K562 (cell line): ENCODE results near the gene STEEP1. TPM values are rescaled to one million over a fixed set of nuclear protein-coding genes. Genes with fewer than 3 reads are reported as not detected.

Experiments used
- ATAC-seq: fragments of 200-7000 bp; cut with Tn5 transposase; 3 replicates; pipeline ENCODE4 v1.9.1; 2020; ENCODE audit warnings: moderate library complexity
- BruUV-seq: library from RNA; stranded (reverse); fragments of 400-500 nt; replicated peaks from 2 replicates; lab custom pipeline; 2021; lab: Mats Ljungman, UMichigan
- CTCF ChIA-PET: fragments of 300-600 bp; formaldehyde crosslinking; extraction: SDS; loops from one replicate; lab custom pipeline; 2021; ENCODE audit warnings: low intra/inter-chr PET ratio; lab: Yijun Ruan, JAX
- POLR2A ChIA-PET: fragments of 300-600, 350-650 bp; sonication (Branson Sonifier 250); formaldehyde crosslinking; extraction: SDS; loops from one replicate; lab custom pipeline; 2021; ENCODE audit warnings: antibody characterized with exemption, inconsistent platforms; lab: Yijun Ruan, JAX
- DNase-seq, 4 experiments: peaks; one replicate each; pipeline versions ENCODE4 v3.0.0 to v3.0.0-alpha.2; 2011 to 2018; ENCODE audit warnings: low spot score in 3 of 4, mixed read lengths in 3 of 4; ENCODE audit errors: extremely low read depth in 1 of 4
- FAIRE-seq: peaks from 2 replicates; lab custom pipeline; 2011; peaks lifted over from hg19 to GRCh38; lab: Jason Lieb, UNC
- H2AFZ ChIP-seq: 2 replicates; pipeline ENCODE4 v1.6.0; 2011; ENCODE audit warnings: low read depth, low read length, control low read depth, inconsistent platforms
- H3K27ac ChIP-seq: fragments of 200-600 bp; 3 replicates; pipeline ENCODE4 v1.8.0; 2011; ENCODE audit warnings: low read depth, mild to moderate bottlenecking, control low read depth, inconsistent platforms, low read length, moderate library complexity, mixed read lengths; ENCODE audit errors: extremely low read depth
- H3K27me3 ChIP-seq, 2 experiments: fragments of 300-600 bp in 1 of 2; 2 replicates in 1 of 2; 3 replicates in 1 of 2; pipeline versions ENCODE4 v1.6.0 to v1.8.0; 2011; ENCODE audit warnings: inconsistent platforms in 2 of 2, low read length in 2 of 2, mild to moderate bottlenecking in 1 of 2, mixed read lengths in 1 of 2, moderate library complexity in 1 of 2; ENCODE audit not compliant: control insufficient read depth in 2 of 2, insufficient read depth in 2 of 2
- H3K36me3 ChIP-seq: fragments of 300-600 bp; 3 replicates; pipeline ENCODE4 v1.8.0; 2011; ENCODE audit warnings: mild to moderate bottlenecking, low read length, inconsistent platforms; ENCODE audit not compliant: control insufficient read depth, insufficient read depth
- H3K4me1 ChIP-seq, 2 experiments: fragments of 200-600 bp in 1 of 2; replicated peaks in 1 of 2; 2 replicates in 1 of 2; 3 replicates in 1 of 2; pipeline versions ENCODE4 v1.5.1 to v1.8.0; 2011; ENCODE audit warnings: inconsistent platforms in 2 of 2, low read length in 2 of 2, mild to moderate bottlenecking in 1 of 2, mixed read lengths in 1 of 2, moderate library complexity in 1 of 2; ENCODE audit not compliant: control insufficient read depth in 2 of 2, insufficient read depth in 2 of 2
- H3K4me2 ChIP-seq: 2 replicates; pipeline ENCODE4 v1.6.1; 2011; ENCODE audit warnings: low read length, control low read depth, inconsistent platforms, mixed read lengths; ENCODE audit not compliant: insufficient read depth
- H3K4me3 ChIP-seq: fragments of 200-600 bp; sonication (generic), shearing (Covaris generic); 2 replicates; pipeline ENCODE4 v1.5.1; 2016; ENCODE audit warnings: control low read depth, inconsistent platforms
- H3K79me2 ChIP-seq: fragments of 200-600 bp; 3 replicates; pipeline ENCODE4 v1.8.0; 2011; ENCODE audit warnings: low read length, inconsistent platforms; ENCODE audit not compliant: control insufficient read depth, insufficient read depth
- H3K9ac ChIP-seq, 2 experiments: 2 replicates each; pipeline versions ENCODE4 v1.6.0 to v1.6.1; 2011; ENCODE audit warnings: low read depth in 2 of 2, low read length in 2 of 2, control low read depth in 1 of 2, inconsistent platforms in 1 of 2, mild to moderate bottlenecking in 1 of 2, mixed read lengths in 1 of 2; ENCODE audit not compliant: insufficient read depth in 1 of 2
- H3K9me1 ChIP-seq: one replicate; pipeline ENCODE4 v1.6.0; 2011; ENCODE audit warnings: inconsistent platforms, mild to moderate bottlenecking, low read length, moderate library complexity; ENCODE audit not compliant: control insufficient read depth, insufficient read depth
- H3K9me3 ChIP-seq: replicated peaks from 2 replicates; pipeline ENCODE4 v1.5.1; 2011; ENCODE audit warnings: low read depth, low read length, inconsistent platforms; ENCODE audit not compliant: control insufficient read depth, insufficient read depth
- H4K20me1 ChIP-seq: replicated peaks from 2 replicates; pipeline ENCODE4 v1.6.1; 2011; ENCODE audit warnings: low read length, inconsistent platforms, mixed read lengths; ENCODE audit not compliant: control insufficient read depth, insufficient read depth
- ARID1B ChIP-seq: fragments of 450-650 bp; IDR thresholded peaks from 2 replicates; pipeline ENCODE4 v1.6.1; 2016; ENCODE audit warnings: antibody characterized with exemption, mild to moderate bottlenecking, inconsistent platforms
- FOXM1 ChIP-seq, 2 experiments: fragments of 450-650 bp in 1 of 2; sonication (generic) in 1 of 2; formaldehyde crosslinking in 1 of 2; IDR thresholded peaks; 2 replicates each; pipeline versions ENCODE4 v1.6.1 to v1.9.0; 2017 to 2022; ENCODE audit warnings: low read depth in 2 of 2, mild to moderate bottlenecking in 2 of 2, missing genetic modification reagents in 1 of 2, moderate library complexity in 1 of 2
- HCFC1 ChIP-seq: IDR thresholded peaks from 2 replicates; pipeline ENCODE4 v1.6.1; 2012; ENCODE audit warnings: low read depth, low read length, improper control_type of control experiment
- SPI1 ChIP-seq: IDR thresholded peaks from 2 replicates; pipeline ENCODE4 v1.6.1; 2011; ENCODE audit warnings: low read depth, low read length, control low read depth, borderline replicate concordance
- STAG1 ChIP-seq: sonication (generic); formaldehyde crosslinking; IDR thresholded peaks from 2 replicates; pipeline ENCODE4 v1.5.0; 2020; ENCODE audit warnings: missing genetic modification reagents, borderline replicate concordance
- WGBS: fragments of 100-300 bp; shearing (Covaris generic); methylation state at CpG from one replicate; pipeline ENCODE4 v1.1.6; 2016; ENCODE audit warnings: low coverage, mixed read lengths; ENCODE audit not compliant: insufficient coverage; ENCODE audit errors: missing lambda C conversion rate; 5-methylcytosine and 5-hydroxymethylcytosine counted together
- in situ Hi-C: fragments of 300-500 bp; cut with MboI; formaldehyde crosslinking; loops from 4 replicates; pipeline ENCODE4 v1.15.0; 2018; ENCODE audit warnings: inconsistent platforms, mixed read lengths
- intact Hi-C: fragments of 100-400 bp; cut with micrococcal nuclease; formaldehyde crosslinking; loops from 2 replicates; pipeline ENCODE4 v1.14.2; 2022
- polyA plus RNA-seq, 8 experiments: library from polyadenylated mRNA; depleted of rRNA in 4 of 8; stranded (reverse) in 5 of 8; unstranded in 3 of 8; fragments of >200 nt; fragmentation: Nextera tagmentation in 2 of 8; fragmentation: Illumina TruSeq in 1 of 8; extraction: Ambion mirVana in 2 of 8; extraction: Trizol in 1 of 8; gene quantifications; 2 replicates each; pipeline versions ENCODE4 v1.2.1 to v1.2.3, GENCODE V29; 2011 to 2014; ENCODE audit warnings: inconsistent platforms in 1 of 8, missing spikeins in 1 of 8
- total RNA-seq, 7 experiments: library from RNA; depleted of rRNA in 6 of 7; stranded (reverse); fragments of >200 nt in 6 of 7; fragmentation: Illumina TruSeq in 2 of 7; extraction: Trizol in 2 of 7; gene quantifications; 2 replicates each; pipeline versions ENCODE4 v1.2.1 to v1.2.3, GENCODE V29; 2011 to 2021; ENCODE audit warnings: low replicate concordance in 1 of 7
- TF ChIP-seq, protein P1 (sequence below): fragments of 450-650 bp; IDR thresholded peaks from 2 replicates; pipeline ENCODE4 v1.6.1; 2018; ENCODE audit warnings: mild to moderate bottlenecking, low read depth; ENCODE audit not compliant: partially characterized antibody
- TF ChIP-seq, protein P2 (sequence below): fragments of 450-650 bp; formaldehyde crosslinking; IDR thresholded peaks from 2 replicates; pipeline ENCODE4 v1.4.0; 2020; ENCODE audit warnings: mild to moderate bottlenecking, moderate library complexity
- TF ChIP-seq, protein P3 (sequence below): fragments of 450-650 bp; conservative IDR thresholded peaks from 2 replicates; pipeline ENCODE4 v1.6.1; 2016; ENCODE audit warnings: missing genetic modification characterization, low read depth, mild to moderate bottlenecking, control low read depth, missing compliant biosample characterization
- TF ChIP-seq, protein P4 (sequence below): sonication (generic); formaldehyde crosslinking; IDR thresholded peaks from 2 replicates; pipeline ENCODE4 v1.8.0; 2022; ENCODE audit warnings: missing genetic modification reagents, mild to moderate bottlenecking, moderate library complexity, borderline replicate concordance
- TF ChIP-seq, protein P5 (sequence below), 3 experiments: fragments of 200-800 bp in 1 of 3; fragments of 250-450 bp in 1 of 3; fragments of 450-650 bp in 1 of 3; sonication (Bioruptor Pico) in 1 of 3; sonication (Bioruptor generic) in 1 of 3; formaldehyde crosslinking in 1 of 3; IDR thresholded peaks; 2 replicates each; pipeline versions ENCODE4 v1.6.1 to v1.8.0; 2016 to 2022; ENCODE audit warnings: mild to moderate bottlenecking in 2 of 3, missing genetic modification characterization in 2 of 3, missing compliant biosample characterization in 1 of 3, moderate library complexity in 1 of 3

Gene STEEP1
- total and polyA plus RNA-seq, 9 of the 15 experiments (the other 6 are each of a cell fraction or from before 2014, with no cell fraction given), result 15.0 to 73.7 (median 40.3) TPM

DNA sequence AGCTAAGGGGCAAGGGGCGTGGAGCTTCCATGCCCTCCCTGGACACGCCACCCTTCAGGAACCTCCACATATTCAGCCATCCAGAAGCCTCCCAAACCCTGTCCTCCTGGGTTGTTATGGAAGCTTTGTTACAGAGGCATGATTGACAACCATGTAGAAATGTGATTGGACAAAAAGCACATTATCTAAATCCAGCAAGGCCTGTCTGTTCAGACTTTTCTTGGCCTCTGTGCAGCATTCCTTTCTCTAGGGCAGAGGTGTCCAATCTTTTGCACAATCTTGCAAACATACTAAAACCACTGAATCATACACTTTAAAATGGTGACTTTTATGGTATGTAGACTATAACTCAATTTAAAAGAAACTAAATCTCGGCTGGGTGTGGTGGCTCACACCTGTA is 12.7 kb downstream of the STEEP1 start:
- H3K9me1 ChIP-seq, result no peaks in the 10 kb centered on the region
- in situ Hi-C loops (no loop called here), intact Hi-C loops (no loop called here)
- no peaks in the 10 kb centered on the region for H3K27me3 ChIP-seq
- 79% methylated on average over 3 of the region's 3 CpGs for WGBS
- H3K9ac ChIP-seq, result no peak overlapping the region
- H3K79me2 ChIP-seq, result 0 out of 3 replicates have a peak, but pooled peaks cover 7% of the 10 kb centered on the region
- BruUV-seq, result no TSS peak
- no peak overlapping the region for H3K4me3 ChIP-seq
- no peaks in the 10 kb centered on the region for H3K9me3 ChIP-seq
- no peak overlapping the region for H3K4me2 ChIP-seq
- no peak for FAIRE-seq
- POLR2A ChIA-PET, result interaction anchor here (1.0 kb wide), 1 partner anchor 46 kb away, joined by 4 read pairs; no protein-coding TSS in a partner anchor
- H4K20me1 ChIP-seq, result no peaks in the 10 kb centered on the region
- peaks cover 17% of the 10 kb centered on the region; the same call in 2 of the 3 replicates for H3K36me3 ChIP-seq
- no peaks in the 10 kb centered on the region for H3K4me1 ChIP-seq
- no peak for DNase-seq
- H3K27ac ChIP-seq, result no peak overlapping the region
- TF ChIP-seq SPI1, result no peak
- TF ChIP-seq HCFC1, result no peak
- TF ChIP-seq, protein P1, sequence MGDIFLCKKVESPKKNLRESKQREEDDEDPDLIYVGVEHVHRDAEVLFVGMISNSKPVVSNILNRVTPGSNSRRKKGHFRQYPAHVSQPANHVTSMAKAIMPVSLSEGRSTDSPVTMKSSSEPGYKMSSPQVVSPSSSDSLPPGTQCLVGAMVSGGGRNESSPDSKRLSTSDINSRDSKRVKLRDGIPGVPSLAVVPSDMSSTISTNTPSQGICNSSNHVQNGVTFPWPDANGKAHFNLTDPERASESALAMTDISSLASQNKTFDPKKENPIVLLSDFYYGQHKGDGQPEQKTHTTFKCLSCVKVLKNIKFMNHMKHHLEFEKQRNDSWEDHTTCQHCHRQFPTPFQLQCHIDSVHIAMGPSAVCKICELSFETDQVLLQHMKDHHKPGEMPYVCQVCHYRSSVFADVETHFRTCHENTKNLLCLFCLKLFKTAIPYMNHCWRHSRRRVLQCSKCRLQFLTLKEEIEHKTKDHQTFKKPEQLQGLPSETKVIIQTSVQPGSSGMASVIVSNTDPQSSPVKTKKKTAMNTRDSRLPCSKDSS, result no peak
- TF ChIP-seq, protein P2, sequence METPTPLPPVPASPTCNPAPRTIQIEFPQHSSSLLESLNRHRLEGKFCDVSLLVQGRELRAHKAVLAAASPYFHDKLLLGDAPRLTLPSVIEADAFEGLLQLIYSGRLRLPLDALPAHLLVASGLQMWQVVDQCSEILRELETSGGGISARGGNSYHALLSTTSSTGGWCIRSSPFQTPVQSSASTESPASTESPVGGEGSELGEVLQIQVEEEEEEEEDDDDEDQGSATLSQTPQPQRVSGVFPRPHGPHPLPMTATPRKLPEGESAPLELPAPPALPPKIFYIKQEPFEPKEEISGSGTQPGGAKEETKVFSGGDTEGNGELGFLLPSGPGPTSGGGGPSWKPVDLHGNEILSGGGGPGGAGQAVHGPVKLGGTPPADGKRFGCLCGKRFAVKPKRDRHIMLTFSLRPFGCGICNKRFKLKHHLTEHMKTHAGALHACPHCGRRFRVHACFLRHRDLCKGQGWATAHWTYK (CRISPR knock-in tag), result no peak
- TF ChIP-seq STAG1, result no peak
- TF ChIP-seq FOXM1 (IDR thresholded peaks at IDR 0.05; ENCODE audit: low read depth), result no peak
- no peak for TF ChIP-seq FOXM1 (CRISPR knock-in tag; IDR thresholded peaks at IDR 0.05; ENCODE audit: low read depth)
- TF ChIP-seq, protein P3, sequence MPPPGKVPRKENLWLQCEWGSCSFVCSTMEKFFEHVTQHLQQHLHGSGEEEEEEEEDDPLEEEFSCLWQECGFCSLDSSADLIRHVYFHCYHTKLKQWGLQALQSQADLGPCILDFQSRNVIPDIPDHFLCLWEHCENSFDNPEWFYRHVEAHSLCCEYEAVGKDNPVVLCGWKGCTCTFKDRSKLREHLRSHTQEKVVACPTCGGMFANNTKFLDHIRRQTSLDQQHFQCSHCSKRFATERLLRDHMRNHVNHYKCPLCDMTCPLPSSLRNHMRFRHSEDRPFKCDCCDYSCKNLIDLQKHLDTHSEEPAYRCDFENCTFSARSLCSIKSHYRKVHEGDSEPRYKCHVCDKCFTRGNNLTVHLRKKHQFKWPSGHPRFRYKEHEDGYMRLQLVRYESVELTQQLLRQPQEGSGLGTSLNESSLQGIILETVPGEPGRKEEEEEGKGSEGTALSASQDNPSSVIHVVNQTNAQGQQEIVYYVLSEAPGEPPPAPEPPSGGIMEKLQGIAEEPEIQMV (tag), result no peak
- TF ChIP-seq, protein P4, sequence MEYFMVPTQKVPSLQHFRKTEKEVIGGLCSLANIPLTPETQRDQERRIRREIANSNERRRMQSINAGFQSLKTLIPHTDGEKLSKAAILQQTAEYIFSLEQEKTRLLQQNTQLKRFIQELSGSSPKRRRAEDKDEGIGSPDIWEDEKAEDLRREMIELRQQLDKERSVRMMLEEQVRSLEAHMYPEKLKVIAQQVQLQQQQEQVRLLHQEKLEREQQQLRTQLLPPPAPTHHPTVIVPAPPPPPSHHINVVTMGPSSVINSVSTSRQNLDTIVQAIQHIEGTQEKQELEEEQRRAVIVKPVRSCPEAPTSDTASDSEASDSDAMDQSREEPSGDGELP (CRISPR knock-in tag), result no peak
- no peak for TF ChIP-seq ARID1B
- TF ChIP-seq, protein P5, sequence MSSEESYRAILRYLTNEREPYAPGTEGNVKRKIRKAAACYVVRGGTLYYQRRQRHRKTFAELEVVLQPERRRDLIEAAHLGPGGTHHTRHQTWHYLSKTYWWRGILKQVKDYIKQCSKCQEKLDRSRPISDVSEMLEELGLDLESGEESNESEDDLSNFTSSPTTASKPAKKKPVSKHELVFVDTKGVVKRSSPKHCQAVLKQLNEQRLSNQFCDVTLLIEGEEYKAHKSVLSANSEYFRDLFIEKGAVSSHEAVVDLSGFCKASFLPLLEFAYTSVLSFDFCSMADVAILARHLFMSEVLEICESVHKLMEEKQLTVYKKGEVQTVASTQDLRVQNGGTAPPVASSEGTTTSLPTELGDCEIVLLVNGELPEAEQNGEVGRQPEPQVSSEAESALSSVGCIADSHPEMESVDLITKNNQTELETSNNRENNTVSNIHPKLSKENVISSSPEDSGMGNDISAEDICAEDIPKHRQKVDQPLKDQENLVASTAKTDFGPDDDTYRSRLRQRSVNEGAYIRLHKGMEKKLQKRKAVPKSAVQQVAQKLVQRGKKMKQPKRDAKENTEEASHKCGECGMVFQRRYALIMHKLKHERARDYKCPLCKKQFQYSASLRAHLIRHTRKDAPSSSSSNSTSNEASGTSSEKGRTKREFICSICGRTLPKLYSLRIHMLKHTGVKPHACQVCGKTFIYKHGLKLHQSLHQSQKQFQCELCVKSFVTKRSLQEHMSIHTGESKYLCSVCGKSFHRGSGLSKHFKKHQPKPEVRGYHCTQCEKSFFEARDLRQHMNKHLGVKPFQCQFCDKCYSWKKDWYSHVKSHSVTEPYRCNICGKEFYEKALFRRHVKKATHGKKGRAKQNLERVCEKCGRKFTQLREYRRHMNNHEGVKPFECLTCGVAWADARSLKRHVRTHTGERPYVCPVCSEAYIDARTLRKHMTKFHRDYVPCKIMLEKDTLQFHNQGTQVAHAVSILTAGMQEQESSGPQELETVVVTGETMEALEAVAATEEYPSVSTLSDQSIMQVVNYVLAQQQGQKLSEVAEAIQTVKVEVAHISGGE (CRISPR knock-in tag; IDR thresholded peaks at IDR 0.05), result no peak
- CTCF ChIA-PET, result no interaction called here
- no peak for ATAC-seq
- no peak overlapping the region for H2AFZ ChIP-seq
